OCI-LY7 (cell line): ENCODE data around the gene AUNIP. TPM values are rescaled to one million over a fixed set of nuclear protein-coding genes. Genes with fewer than 3 reads are reported as not detected.

ENCODE experiments used
- BruUV-seq: library from RNA; stranded (reverse); fragments of 400-500 nt; replicated peaks from 2 replicates; lab custom pipeline; 2021; lab: Mats Ljungman, UMichigan
- CTCF ChIA-PET: fragments of 300-600 bp; sonication (Branson Sonifier 250); formaldehyde crosslinking; loops from one replicate; lab custom pipeline; 2022; ENCODE audit warnings: antibody characterized with exemption; ENCODE audit not compliant: unreplicated experiment; lab: Charles Lee
- POLR2A ChIA-PET: fragments of 300-600 bp; sonication (Branson Sonifier 250); formaldehyde crosslinking; loops from one replicate; lab custom pipeline; 2022; ENCODE audit warnings: antibody characterized with exemption; lab: Charles Lee
- DNase-seq: peaks from one replicate; pipeline ENCODE4 v3.0.0-alpha.2; 2015; ENCODE audit warnings: low spot score
- H2AFZ ChIP-seq: fragments of 200-600 bp; sonication (generic), shearing (Covaris generic); 2 replicates; pipeline ENCODE4 v1.6.1; 2014; ENCODE audit warnings: mild to moderate bottlenecking, antibody characterized with exemption, low read length, moderate library complexity
- H3K27ac ChIP-seq: fragments of 200-600 bp; sonication (generic); 2 replicates; pipeline ENCODE4 v1.5.1; 2014; ENCODE audit warnings: mixed run types, low read depth, mild to moderate bottlenecking, moderate library complexity, low read length, inconsistent platforms; ENCODE audit not compliant: poor library complexity, severe bottlenecking
- H3K36me3 ChIP-seq: fragments of 200-600 bp; sonication (generic); 2 replicates; pipeline ENCODE4 v1.6.1; 2014; ENCODE audit warnings: mild to moderate bottlenecking, antibody characterized with exemption, low read length, moderate library complexity, mixed read lengths; ENCODE audit not compliant: insufficient read depth
- H3K4me1 ChIP-seq: fragments of 200-600 bp; sonication (generic); 2 replicates; pipeline ENCODE4 v1.5.1; 2014; ENCODE audit warnings: mild to moderate bottlenecking, low read length; ENCODE audit not compliant: insufficient read depth, poor library complexity, severe bottlenecking
- H3K4me2 ChIP-seq: fragments of 200-600 bp; sonication (generic); 2 replicates; pipeline ENCODE4 v1.6.1; 2014; ENCODE audit warnings: mild to moderate bottlenecking, low read length
- H3K4me3 ChIP-seq: fragments of 200-600 bp; sonication (generic); 2 replicates; pipeline ENCODE4 v1.5.1; 2014; ENCODE audit warnings: mild to moderate bottlenecking, low read depth, low read length; ENCODE audit not compliant: poor library complexity, severe bottlenecking
- H3K79me2 ChIP-seq: fragments of 200-600 bp; sonication (generic); 2 replicates; pipeline ENCODE4 v1.6.1; 2016; ENCODE audit warnings: low read depth, mild to moderate bottlenecking, low read length, moderate library complexity, mixed read lengths; ENCODE audit not compliant: insufficient read depth
- H3K9me2 ChIP-seq: fragments of 200-600 bp; sonication (generic); 2 replicates; pipeline ENCODE4 v1.6.1; 2016; ENCODE audit warnings: mild to moderate bottlenecking, low read length, mixed read lengths; ENCODE audit not compliant: insufficient read depth
- H3K9me3 ChIP-seq: fragments of 200-600 bp; sonication (generic); 2 replicates; pipeline ENCODE4 v1.6.1; 2014; ENCODE audit warnings: mild to moderate bottlenecking, mixed run types, low read length, mixed read lengths
- H4K20me1 ChIP-seq: fragments of 200-600 bp; sonication (generic); 2 replicates; pipeline ENCODE4 v1.6.1; 2014; ENCODE audit warnings: mild to moderate bottlenecking, antibody characterized with exemption, low read length, moderate library complexity, mixed read lengths; ENCODE audit not compliant: insufficient read depth
- EZH2phosphoT487 ChIP-seq: fragments of 200-600 bp; sonication (generic); IDR thresholded peaks from 2 replicates; pipeline ENCODE4 v1.6.1; 2018; ENCODE audit warnings: low read depth, borderline replicate concordance, mild to moderate bottlenecking, mixed run types, antibody characterized with exemption, low read length, moderate library complexity, mixed read lengths
- intact Hi-C: fragments of 100-400 bp; cut with micrococcal nuclease; formaldehyde crosslinking; loops from one replicate; pipeline ENCODE4 v1.10.0; 2022; ENCODE audit not compliant: unreplicated experiment
- total RNA-seq, 2 experiments: library from RNA; depleted of rRNA in 1 of 2; stranded (reverse); fragments of >200 nt in 1 of 2; shearing (Covaris generic) in 1 of 2; gene quantifications; 2 replicates each; pipeline ENCODE4 v1.2.3, GENCODE V29; 2014 to 2022
- TF ChIP-seq, protein P1 (sequence below): fragments of 200-600 bp; sonication (generic); conservative IDR thresholded peaks from 2 replicates; pipeline ENCODE4 v1.5.1; 2014; ENCODE audit warnings: mild to moderate bottlenecking, antibody characterized with exemption, low read length, moderate library complexity, mixed read lengths

The AUNIP gene
- total RNA-seq, 2 experiments from 2014 or later: 15.1 to 21.5 TPM

DNA sequence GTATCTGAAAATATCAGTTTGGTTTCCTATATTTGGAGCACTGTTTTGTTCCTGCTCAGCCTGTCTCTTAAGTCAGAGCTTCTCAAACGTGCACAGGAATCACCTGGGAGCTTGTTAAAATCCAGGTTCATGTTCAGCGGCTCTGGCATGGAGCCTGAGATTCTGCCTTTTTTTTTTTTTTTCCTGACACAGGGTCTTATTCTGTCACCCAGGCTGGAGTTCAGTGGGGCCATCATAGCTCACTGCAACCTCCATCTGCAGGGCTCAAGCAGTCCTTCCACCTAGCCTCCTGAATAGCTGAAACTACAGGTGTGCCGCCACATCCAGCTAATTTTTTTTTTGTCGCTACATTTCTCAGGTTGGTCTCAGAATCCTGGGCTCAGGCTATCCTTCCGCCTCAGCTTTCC, 71.5 kb downstream of the AUNIP start:
- ChIA-PET POLR2A (interaction anchor here (0.6 to 1.2 kb wide), 3 partner anchors 14 to 967 kb away, joined by 3 to 5 read pairs (median 3); no protein-coding TSS in a partner anchor), CTCF (interaction anchor here (0.5 kb wide), 1 partner anchor 821 kb away, joined by 4 read pairs; no protein-coding TSS in a partner anchor)
- intact Hi-C loops: no loop called here
- Histone ChIP-seq H3K79me2 (no peaks in the 10 kb centered on the region), H3K4me2 (no peak overlapping the region), H4K20me1 (no peaks in the 10 kb centered on the region), H3K36me3 (no peaks in the 10 kb centered on the region), H3K9me2 (no peaks in the 10 kb centered on the region), H3K9me3 (no peaks in the 10 kb centered on the region), H2AFZ (no peak overlapping the region), H3K27ac (no peak overlapping the region), H3K4me3 (no peak overlapping the region), H3K4me1 (peaks cover 10% of the 10 kb centered on the region)
- TF ChIP-seq, protein P1, sequence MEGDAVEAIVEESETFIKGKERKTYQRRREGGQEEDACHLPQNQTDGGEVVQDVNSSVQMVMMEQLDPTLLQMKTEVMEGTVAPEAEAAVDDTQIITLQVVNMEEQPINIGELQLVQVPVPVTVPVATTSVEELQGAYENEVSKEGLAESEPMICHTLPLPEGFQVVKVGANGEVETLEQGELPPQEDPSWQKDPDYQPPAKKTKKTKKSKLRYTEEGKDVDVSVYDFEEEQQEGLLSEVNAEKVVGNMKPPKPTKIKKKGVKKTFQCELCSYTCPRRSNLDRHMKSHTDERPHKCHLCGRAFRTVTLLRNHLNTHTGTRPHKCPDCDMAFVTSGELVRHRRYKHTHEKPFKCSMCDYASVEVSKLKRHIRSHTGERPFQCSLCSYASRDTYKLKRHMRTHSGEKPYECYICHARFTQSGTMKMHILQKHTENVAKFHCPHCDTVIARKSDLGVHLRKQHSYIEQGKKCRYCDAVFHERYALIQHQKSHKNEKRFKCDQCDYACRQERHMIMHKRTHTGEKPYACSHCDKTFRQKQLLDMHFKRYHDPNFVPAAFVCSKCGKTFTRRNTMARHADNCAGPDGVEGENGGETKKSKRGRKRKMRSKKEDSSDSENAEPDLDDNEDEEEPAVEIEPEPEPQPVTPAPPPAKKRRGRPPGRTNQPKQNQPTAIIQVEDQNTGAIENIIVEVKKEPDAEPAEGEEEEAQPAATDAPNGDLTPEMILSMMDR: no peak
- TF ChIP-seq EZH2phosphoT487: no peak
- no TSS peak for BruUV-seq
- DNase-seq: no peak

GRCh38 chr1:25786887-25787759, 72.1 kb downstream of the AUNIP start:
- no peaks in the 10 kb centered on the region for H4K20me1 ChIP-seq
- H3K27ac ChIP-seq: no peak overlapping the region
- DNase-seq: no peak
- no peaks in the 10 kb centered on the region for H3K36me3 ChIP-seq
- H3K9me2 ChIP-seq: no peaks in the 10 kb centered on the region
- H2AFZ ChIP-seq: no peak overlapping the region
- no TSS peak for BruUV-seq
- no peaks in the 10 kb centered on the region for H3K9me3 ChIP-seq
- ChIA-PET CTCF (interaction anchor here (0.5 kb wide), 1 partner anchor 820 kb away, joined by 4 read pairs; no protein-coding TSS in a partner anchor), POLR2A (interaction anchor here (0.6 to 1.2 kb wide), 5 partner anchors 13 to 967 kb away, joined by 3 to 5 read pairs (median 3); no protein-coding TSS in a partner anchor)
- H3K4me2 ChIP-seq: no peak overlapping the region
- no peaks in the 10 kb centered on the region for H3K79me2 ChIP-seq
- TF ChIP-seq, protein P1: no peak
- no peak for TF ChIP-seq EZH2phosphoT487
- peaks cover 10% of the 10 kb centered on the region for H3K4me1 ChIP-seq
- intact Hi-C loops: no loop called here
- H3K4me3 ChIP-seq: no peak overlapping the region
